ENCODE measurements around the gene SLC9C2.
"Not testable (repeated sequence)": the region's sequence is repeated elsewhere in the genome, so short reads cannot be mapped to it uniquely, and the experiment has no call there.

DNA sequence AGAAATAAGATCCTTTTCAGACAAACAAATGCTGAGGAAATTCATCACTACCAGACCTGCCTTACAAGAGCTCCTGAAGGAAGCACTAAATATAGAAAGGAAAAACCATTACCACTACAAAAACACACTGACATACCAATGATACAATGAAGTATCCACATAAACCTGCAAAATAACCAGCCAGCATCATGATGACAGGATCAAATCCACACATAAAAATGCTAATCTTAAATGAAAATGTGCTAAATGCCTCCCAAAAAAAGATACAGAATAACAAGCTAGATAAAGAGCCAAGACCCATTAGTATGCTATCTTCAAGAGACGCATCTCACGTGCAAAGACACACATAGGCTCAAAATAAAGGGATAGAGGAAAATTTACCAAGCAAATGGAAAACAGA lies 140.2 kb downstream of the SLC9C2 start:
- TF ChIP-seq, protein P1, sequence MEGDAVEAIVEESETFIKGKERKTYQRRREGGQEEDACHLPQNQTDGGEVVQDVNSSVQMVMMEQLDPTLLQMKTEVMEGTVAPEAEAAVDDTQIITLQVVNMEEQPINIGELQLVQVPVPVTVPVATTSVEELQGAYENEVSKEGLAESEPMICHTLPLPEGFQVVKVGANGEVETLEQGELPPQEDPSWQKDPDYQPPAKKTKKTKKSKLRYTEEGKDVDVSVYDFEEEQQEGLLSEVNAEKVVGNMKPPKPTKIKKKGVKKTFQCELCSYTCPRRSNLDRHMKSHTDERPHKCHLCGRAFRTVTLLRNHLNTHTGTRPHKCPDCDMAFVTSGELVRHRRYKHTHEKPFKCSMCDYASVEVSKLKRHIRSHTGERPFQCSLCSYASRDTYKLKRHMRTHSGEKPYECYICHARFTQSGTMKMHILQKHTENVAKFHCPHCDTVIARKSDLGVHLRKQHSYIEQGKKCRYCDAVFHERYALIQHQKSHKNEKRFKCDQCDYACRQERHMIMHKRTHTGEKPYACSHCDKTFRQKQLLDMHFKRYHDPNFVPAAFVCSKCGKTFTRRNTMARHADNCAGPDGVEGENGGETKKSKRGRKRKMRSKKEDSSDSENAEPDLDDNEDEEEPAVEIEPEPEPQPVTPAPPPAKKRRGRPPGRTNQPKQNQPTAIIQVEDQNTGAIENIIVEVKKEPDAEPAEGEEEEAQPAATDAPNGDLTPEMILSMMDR (conservative IDR thresholded peaks at IDR 0.05; ENCODE audit: low read depth, low read length) = not testable (repeated sequence)
- not testable (repeated sequence) for TF ChIP-seq EZH2 (IDR thresholded peaks at IDR 0.05; ENCODE audit: low read length, unreplicated experiment)
